GM15510 (cell line): Measurements from ENCODE around the gene SHMT2.

ENCODE experiments used
- POLR2A ChIP-seq: IDR thresholded peaks from 3 replicates; pipeline ENCODE4 v1.6.1; 2011; ENCODE audit warnings: borderline replicate concordance; ENCODE audit not compliant: insufficient read length; ENCODE audit errors: extremely low read depth

The SHMT2 gene

DNA sequence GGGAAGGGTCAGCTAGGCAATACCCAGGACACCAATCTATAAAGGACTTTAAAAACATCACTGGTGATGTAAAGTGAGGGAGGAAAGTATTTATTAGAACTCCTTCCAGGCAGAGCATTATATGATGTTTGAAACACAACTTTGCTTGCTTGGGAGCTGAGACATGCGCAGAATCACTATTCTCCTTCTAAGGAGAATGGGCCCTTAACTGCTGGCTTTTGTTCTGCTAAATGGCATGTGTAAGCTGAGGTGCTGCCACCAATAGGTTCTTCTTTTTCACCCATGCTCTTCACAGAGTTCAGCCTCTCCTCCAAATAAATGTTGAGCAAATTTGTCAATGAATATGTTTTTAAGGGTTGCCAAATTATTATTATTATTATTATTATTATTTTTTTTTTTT lies 17.5 kb downstream of the SHMT2 start:
- TF ChIP-seq POLR2A, result no peak

DNA sequence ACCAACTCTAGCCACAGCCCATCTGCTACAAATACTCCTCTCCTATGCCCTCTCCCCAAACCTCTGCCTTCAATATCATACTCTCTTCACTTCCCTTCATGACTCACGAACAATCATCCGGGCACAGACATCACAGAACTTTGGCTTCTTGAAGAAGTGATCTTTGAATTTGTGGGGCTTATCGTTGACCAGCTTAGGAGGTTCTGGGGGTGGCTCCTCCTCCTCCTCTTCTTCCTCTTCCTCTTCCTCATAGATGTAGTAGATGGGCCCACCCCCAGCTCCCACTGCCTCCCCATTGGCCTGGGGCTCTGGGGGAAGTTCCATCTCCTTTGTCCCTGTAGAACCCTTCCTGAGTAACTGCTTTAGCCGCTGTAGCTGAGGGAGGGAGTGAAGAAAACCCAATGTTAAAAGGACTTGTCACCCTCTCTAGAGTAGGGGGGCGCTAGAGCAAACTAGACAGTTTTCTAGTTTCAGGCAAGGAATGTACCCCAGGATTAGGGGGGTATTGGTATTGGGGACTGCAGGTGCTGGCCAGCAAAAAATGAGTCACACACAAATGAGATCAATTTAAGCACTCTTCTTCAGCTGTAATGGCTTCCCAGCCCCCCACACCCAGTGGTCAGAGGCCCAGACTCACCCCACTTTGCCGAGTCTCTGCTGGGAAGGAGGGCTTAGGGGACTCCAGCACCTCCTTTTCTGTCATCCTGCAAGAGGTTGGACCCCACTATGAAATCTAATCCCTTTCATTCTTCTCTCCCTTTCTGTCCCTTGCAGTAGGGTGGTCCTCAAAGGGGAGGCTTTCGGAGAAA lies 19.6 kb downstream of the SHMT2 start:
- TF ChIP-seq POLR2A, result no peak

GRCh38 chr12:57250541-57250940 lies 21.0 kb downstream of the SHMT2 start:
- TF ChIP-seq POLR2A, result no peak

GRCh38 chr12:57250956-57251355 lies 21.4 kb downstream of the SHMT2 start, which contains the start of gene STAC3:
Gene STAC3 (minus strand): TSS chr12:57251187. CDS start chr12:57249636, 1,551 bp downstream.
- no peak for TF ChIP-seq POLR2A

GRCh38 chr12:57254506-57255280 lies 25.2 kb downstream of the SHMT2 start:
- TF ChIP-seq POLR2A, result no peak

GRCh38 chr12:57255916-57256315 lies 26.4 kb downstream of the SHMT2 start:
- no peak for TF ChIP-seq POLR2A

DNA sequence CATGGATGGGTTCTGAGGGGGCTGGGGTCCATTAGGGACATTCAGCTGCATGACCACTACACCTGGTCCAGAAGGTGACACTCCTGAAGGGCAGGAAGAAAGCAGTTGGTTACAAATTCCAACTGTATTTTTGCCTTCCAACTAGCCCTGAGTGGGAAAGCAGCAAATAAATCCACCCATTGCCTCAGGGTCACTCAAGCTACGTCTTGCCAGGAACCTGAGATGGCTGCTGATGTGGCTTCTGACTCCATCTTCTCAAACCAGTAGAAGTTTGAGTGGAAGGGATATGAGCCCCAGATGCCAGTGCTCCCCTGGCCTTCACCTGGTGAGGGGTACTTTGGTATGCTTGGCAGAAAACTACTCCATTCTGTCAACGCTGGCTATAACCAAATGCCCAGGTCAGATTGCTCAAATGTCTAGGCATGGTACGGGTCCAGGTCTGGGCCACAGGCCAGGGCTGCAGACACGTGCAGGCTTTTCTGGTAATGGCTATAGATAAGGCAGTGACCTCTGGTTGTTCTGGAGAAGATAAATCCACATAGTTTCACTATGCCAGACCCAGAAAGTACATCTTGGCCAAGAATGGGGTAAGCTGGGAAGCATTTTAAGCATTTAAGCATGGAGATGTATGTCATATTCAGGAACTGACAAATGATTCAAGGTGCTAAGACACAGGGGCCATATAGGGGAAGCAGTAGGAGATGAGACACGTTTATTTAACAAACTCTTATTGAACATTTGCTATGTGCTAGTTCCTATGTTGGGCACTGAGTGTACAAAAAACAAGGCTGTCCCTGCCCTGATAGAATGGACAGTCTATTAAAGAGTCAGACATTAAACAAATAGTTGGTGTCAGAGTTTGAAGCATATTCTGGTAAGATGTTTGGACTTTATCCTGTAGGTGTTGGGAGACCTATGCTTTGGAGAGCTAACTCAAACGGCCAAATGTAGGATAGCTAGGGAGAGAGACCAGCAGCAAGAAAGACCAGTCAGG lies 29.8 kb downstream of the SHMT2 start:
- no peak for TF ChIP-seq POLR2A

DNA sequence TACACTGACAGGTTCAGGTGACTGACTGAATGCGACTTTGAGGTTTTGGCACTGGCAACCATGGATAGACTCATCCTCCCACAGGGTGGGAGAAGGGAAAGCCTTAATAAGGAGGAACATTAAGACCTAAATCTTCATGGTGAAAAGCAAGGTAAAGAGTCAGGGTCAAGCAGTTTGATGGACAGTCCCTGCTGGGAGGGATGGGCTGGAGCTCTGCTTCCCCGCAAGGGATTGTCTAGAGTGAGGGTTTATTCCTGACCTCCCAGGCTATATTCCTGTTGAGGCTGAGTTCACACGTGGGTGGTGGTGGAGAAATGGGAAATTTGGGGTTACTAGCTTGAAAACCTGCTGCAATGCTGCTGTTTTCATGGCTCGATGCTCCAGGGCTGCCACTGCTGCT lies 30.9 kb downstream of the SHMT2 start:
- TF ChIP-seq POLR2A, result no peak

- no peak for TF ChIP-seq POLR2A
Measured at GRCh38 chr12:57261428-57261865, 31.9 kb downstream of the SHMT2 start.

- no peak for TF ChIP-seq POLR2A
Measured at GRCh38 chr12:57262126-57262822, 32.8 kb downstream of the SHMT2 start.

DNA sequence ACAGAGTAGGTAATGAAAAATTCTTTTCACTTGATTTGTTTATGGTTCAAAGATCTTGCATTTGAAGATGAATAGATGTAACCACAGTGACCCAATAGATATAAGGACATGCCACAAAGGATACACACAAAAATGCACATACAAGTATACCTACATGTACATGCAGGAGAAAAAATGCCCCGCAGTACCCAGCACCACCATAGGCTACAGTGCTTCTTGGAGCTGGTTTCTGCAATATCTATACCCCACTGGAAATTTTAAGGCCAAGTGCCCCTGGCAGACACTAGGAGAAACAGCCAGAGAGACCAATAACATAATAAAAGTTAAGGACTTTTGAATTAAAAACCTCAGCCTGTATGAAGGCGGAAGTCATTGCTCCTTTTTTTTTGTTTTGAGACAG lies 33.6 kb downstream of the SHMT2 start:
- TF ChIP-seq POLR2A, result no peak

GRCh38 chr12:57266681-57267080 lies 37.2 kb downstream of the SHMT2 start:
- no peak for TF ChIP-seq POLR2A

GRCh38 chr12:57268264-57268663 lies 38.8 kb downstream of the SHMT2 start:
- no peak for TF ChIP-seq POLR2A

DNA sequence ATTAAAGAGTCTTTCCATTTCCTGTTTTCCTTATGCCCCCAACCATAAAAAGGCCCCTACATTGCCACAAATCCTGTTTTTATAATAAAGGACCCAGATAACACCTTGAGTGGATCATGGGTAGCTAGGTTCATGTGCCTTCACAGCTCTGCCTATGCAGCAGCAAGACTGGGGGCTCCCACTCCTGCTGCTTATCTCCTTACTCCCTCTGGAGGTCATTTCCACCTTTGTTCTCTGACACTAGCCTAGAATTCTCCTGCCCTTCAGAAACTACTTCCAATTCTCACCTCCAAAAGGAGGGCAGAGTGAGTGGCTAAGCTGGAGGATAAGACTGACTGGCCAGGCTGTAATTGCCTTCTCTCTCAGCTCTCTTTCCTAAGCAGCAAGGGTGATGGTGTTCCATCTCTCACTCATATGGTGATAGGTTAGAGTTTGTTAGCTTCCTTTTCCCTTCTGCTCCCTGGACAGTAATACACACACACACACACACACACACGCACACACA lies 41.5 kb downstream of the SHMT2 start:
- TF ChIP-seq POLR2A, result no peak

- no peak for TF ChIP-seq POLR2A
Measured at GRCh38 chr12:57272337-57273151, 43.0 kb downstream of the SHMT2 start.
